ENCODE results near the gene PRM3.
"Not testable (repeated sequence)": the region's sequence is repeated elsewhere in the genome, so short reads cannot be mapped to it uniquely, and the experiment has no call there.

PRM3 gene

DNA sequence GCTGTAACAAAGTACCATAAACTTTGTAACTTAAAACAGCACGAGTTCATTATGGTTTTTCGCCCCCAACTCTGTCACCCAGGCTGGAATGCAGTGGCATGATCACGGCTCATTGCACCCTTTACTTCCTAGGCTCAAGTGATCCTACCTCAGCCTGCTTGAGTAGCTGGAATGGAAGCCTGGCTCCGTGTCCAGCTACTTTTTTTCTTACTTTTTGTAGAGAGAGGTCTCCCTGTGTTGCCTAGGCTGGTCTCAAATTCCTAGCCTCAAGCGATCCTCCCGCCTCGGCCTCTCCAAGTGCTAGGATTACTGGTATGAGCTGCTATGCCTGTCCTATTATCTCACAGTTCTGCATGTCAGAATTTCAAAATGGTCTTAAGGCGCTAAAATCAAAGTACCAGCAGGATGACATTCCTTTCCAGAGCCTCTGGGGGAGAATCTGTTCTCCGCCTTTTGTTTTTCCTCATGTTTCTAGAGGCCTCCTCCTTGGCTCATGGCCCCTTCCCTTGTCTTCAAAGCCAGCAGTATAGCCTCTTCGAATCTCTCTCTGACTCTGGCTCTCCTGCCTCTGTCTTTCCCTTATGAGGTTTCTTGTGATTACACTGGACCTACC is 17.8 kb upstream of the PRM3 start:
- Histone ChIP-seq H3K4me1 (ENCODE audit: insufficient read depth, low read length, severe bottlenecking) (peaks cover 39% of the 10 kb centered on the region), H3K27me3 (ENCODE audit: insufficient read depth, low read length) (no peaks in the 10 kb centered on the region), H3F3A (ENCODE audit: insufficient read depth, low read length) (peaks cover 4% of the 10 kb centered on the region), H2AFZ (ENCODE audit: low read length) (no peak overlapping the region), H3K79me2 (ENCODE audit: insufficient read depth, low read length) (no peaks in the 10 kb centered on the region), H3K4me2 (ENCODE audit: low read length) (no peak overlapping the region), H3K27ac (ENCODE audit: low read depth, low read length, poor library complexity, severe bottlenecking) (no peak overlapping the region), H4K20me1 (ENCODE audit: insufficient read depth, low read length) (no peaks in the 10 kb centered on the region), H3K9ac (ENCODE audit: low read length) (no peak overlapping the region), H3K4me3 (ENCODE audit: low read depth, low read length, poor library complexity, severe bottlenecking) (no peak overlapping the region), H3K9me2 (ENCODE audit: low read depth, low read length) (no peaks in the 10 kb centered on the region), H3K9me3 (ENCODE audit: low read length) (no peaks in the 10 kb centered on the region), H3K36me3 (ENCODE audit: insufficient read depth, low read length) (no peaks in the 10 kb centered on the region)
- no peak for TF ChIP-seq EZH2 (IDR thresholded peaks at IDR 0.05; ENCODE audit: borderline replicate concordance, low read length)
- TF ChIP-seq, protein P1, sequence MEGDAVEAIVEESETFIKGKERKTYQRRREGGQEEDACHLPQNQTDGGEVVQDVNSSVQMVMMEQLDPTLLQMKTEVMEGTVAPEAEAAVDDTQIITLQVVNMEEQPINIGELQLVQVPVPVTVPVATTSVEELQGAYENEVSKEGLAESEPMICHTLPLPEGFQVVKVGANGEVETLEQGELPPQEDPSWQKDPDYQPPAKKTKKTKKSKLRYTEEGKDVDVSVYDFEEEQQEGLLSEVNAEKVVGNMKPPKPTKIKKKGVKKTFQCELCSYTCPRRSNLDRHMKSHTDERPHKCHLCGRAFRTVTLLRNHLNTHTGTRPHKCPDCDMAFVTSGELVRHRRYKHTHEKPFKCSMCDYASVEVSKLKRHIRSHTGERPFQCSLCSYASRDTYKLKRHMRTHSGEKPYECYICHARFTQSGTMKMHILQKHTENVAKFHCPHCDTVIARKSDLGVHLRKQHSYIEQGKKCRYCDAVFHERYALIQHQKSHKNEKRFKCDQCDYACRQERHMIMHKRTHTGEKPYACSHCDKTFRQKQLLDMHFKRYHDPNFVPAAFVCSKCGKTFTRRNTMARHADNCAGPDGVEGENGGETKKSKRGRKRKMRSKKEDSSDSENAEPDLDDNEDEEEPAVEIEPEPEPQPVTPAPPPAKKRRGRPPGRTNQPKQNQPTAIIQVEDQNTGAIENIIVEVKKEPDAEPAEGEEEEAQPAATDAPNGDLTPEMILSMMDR (IDR thresholded peaks at IDR 0.05; ENCODE audit: low read length): no peak

DNA sequence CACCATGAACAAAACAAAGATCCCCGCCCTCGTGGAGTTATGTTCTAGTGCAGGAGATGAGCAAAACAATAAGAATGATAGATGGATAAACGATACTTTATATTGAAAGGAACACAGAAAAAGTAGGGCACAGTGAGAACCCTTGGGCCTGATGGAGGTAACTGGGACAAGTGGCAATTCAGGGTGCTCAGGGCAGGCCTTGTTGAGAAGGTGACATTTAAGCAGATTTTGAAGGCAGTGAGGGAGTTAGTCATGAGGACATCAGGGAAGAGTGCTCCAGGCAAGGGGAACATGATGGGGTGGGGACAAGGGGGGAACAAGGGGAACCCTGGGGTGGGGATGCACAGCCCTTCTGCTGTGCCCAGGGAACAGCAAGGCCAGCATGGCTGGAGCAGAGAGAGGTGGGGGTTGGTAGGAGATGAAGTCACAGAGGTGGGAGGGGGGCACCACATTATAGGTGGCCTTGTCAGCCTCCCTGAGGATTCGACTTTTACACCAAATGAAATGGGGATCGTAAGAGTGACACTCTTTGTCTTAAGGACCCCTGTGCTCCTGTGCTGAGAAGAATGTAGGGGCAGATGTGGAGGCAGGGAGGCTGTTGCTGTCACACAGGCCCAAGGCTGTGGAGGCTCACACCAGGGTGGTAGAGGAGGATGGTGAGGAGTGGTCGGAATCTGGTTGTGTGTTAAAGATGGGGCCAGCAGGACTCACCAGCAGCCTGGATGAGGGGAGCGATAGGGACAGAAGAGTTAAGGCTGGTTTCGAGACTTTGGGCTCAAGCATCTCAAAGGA is 16.9 kb upstream of the PRM3 start:
- Histone ChIP-seq H3K4me1 (ENCODE audit: insufficient read depth, low read length, severe bottlenecking) (peaks cover 30% of the 10 kb centered on the region), H3K9ac (ENCODE audit: low read length) (no peak overlapping the region), H3K9me3 (ENCODE audit: low read length) (no peaks in the 10 kb centered on the region), H3K27me3 (ENCODE audit: insufficient read depth, low read length) (no peaks in the 10 kb centered on the region), H3K79me2 (ENCODE audit: insufficient read depth, low read length) (no peaks in the 10 kb centered on the region), H3K4me2 (ENCODE audit: low read length) (no peak overlapping the region), H3F3A (ENCODE audit: insufficient read depth, low read length) (peaks cover 4% of the 10 kb centered on the region), H2AFZ (ENCODE audit: low read length) (no peak overlapping the region), H4K20me1 (ENCODE audit: insufficient read depth, low read length) (no peaks in the 10 kb centered on the region), H3K36me3 (ENCODE audit: insufficient read depth, low read length) (no peaks in the 10 kb centered on the region), H3K9me2 (ENCODE audit: low read depth, low read length) (no peaks in the 10 kb centered on the region), H3K4me3 (ENCODE audit: low read depth, low read length, poor library complexity, severe bottlenecking) (no peak overlapping the region), H3K27ac (ENCODE audit: low read depth, low read length, poor library complexity, severe bottlenecking) (no peak overlapping the region)
- TF ChIP-seq, protein P1 (IDR thresholded peaks at IDR 0.05; ENCODE audit: low read length): no peak

DNA sequence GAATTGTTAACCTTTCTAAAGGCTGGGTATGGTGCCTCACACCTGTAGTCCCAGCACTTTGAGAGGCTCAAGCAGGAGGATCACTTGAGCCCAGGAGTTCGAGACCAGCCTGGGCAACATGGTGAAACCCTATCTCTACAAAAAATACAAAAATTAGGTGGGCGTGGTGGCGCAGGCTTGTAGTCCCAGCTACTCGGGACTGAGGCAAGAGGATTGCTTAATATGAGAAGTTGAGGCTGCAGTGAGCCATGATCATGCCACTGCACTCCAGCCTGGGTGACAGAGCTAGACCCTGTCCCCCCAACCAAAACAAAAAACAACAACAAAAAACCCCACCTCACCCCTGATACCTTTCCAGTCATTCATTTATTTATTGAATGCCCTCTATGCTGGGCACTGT is 16.3 kb upstream of the PRM3 start:
- H3K27me3 ChIP-seq (ENCODE audit: insufficient read depth, low read length); H3F3A ChIP-seq (ENCODE audit: insufficient read depth, low read length); H3K9me2 ChIP-seq (ENCODE audit: low read depth, low read length); H3K9ac ChIP-seq (ENCODE audit: low read length); H3K27ac ChIP-seq (ENCODE audit: low read depth, low read length, poor library complexity, severe bottlenecking); H2AFZ ChIP-seq (ENCODE audit: low read length); H4K20me1 ChIP-seq (ENCODE audit: insufficient read depth, low read length); H3K36me3 ChIP-seq (ENCODE audit: insufficient read depth, low read length); H3K4me3 ChIP-seq (ENCODE audit: low read depth, low read length, poor library complexity, severe bottlenecking); H3K79me2 ChIP-seq (ENCODE audit: insufficient read depth, low read length); H3K4me2 ChIP-seq (ENCODE audit: low read length); H3K9me3 ChIP-seq (ENCODE audit: low read length): not testable (repeated sequence)
- peaks cover 24% of the 10 kb centered on the region for H3K4me1 ChIP-seq (ENCODE audit: insufficient read depth, low read length, severe bottlenecking)

DNA sequence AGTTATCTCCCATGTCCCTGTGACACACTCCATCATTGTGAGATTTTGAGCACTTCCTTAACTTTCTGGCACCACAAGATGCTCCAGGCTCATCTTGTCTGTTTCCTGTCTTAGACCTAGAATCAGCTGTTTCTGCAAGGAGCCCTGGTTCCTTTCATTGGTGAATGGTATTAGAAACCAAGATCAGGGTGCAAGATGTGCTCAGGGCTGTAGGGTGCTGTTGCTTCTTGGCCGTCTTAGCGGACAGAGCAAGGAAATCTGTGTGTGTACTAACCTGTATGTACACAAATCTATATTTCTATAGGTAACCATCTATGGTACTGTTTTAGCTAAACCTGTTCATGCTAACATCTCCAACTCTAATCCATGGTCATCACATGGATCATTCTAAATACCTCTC is 15.8 kb upstream of the PRM3 start:
- H3F3A ChIP-seq (ENCODE audit: insufficient read depth, low read length): no peaks in the 10 kb centered on the region
- H3K27ac ChIP-seq (ENCODE audit: low read depth, low read length, poor library complexity, severe bottlenecking): no peak overlapping the region
- TF ChIP-seq EZH2 (IDR thresholded peaks at IDR 0.05; ENCODE audit: borderline replicate concordance, low read length): no peak
- TF ChIP-seq, protein P1 (IDR thresholded peaks at IDR 0.05; ENCODE audit: low read length): no peak
- H3K9me2 ChIP-seq (ENCODE audit: low read depth, low read length): no peaks in the 10 kb centered on the region
- H3K4me1 ChIP-seq (ENCODE audit: insufficient read depth, low read length, severe bottlenecking): peaks cover 19% of the 10 kb centered on the region
- H3K9ac ChIP-seq (ENCODE audit: low read length): no peak overlapping the region
- H3K27me3 ChIP-seq (ENCODE audit: insufficient read depth, low read length): no peaks in the 10 kb centered on the region
- H3K4me3 ChIP-seq (ENCODE audit: low read depth, low read length, poor library complexity, severe bottlenecking): no peak overlapping the region
- no peaks in the 10 kb centered on the region for H3K79me2 ChIP-seq (ENCODE audit: insufficient read depth, low read length)
- H3K36me3 ChIP-seq (ENCODE audit: insufficient read depth, low read length): no peaks in the 10 kb centered on the region
- no peak overlapping the region for H2AFZ ChIP-seq (ENCODE audit: low read length)
- H3K9me3 ChIP-seq (ENCODE audit: low read length): no peaks in the 10 kb centered on the region
- no peaks in the 10 kb centered on the region for H4K20me1 ChIP-seq (ENCODE audit: insufficient read depth, low read length)
- no peak overlapping the region for H3K4me2 ChIP-seq (ENCODE audit: low read length)
